Heart left ventricle (tissue), 16 donors: ENCODE results near the gene IGSF9. TPM values are rescaled to one million over a fixed set of nuclear protein-coding genes. Genes with fewer than 3 reads are reported as not detected.

Experiments used
- ATAC-seq, 4 donors: fragments of 200-7000 bp; cut with Tn5 transposase; one replicate each; pipeline ENCODE4 v1.9.1; 2020 to 2022; ENCODE audit warnings: moderate library complexity in 4 of 4, mild to moderate bottlenecking in 3 of 4, moderate number of reproducible peaks in 1 of 4
- DNase-seq, 5 donors: peaks; one replicate each; pipeline ENCODE4 v3.0.0-alpha.2; 2020
- H3K27ac ChIP-seq, 12 donors: fragments of 200-600 bp; sonication (generic) in 4 of 12; one replicate each; pipeline versions ENCODE4 v1.5.0 to v1.8.0; 2016 to 2022; ENCODE audit warnings: mild to moderate bottlenecking in 2 of 12
- H3K27me3 ChIP-seq, 9 donors: fragments of 200-600 bp; sonication (generic) in 2 of 9; one replicate each; pipeline versions ENCODE4 v1.5.1 to v1.8.0; 2016 to 2022; ENCODE audit warnings: mild to moderate bottlenecking in 3 of 9
- H3K36me3 ChIP-seq, 9 donors: fragments of 200-600 bp; sonication (generic) in 2 of 9; one replicate each; pipeline versions ENCODE4 v1.5.0 to v1.8.0; 2018 to 2022; ENCODE audit warnings: mild to moderate bottlenecking in 2 of 9
- H3K4me1 ChIP-seq, 12 donors: fragments of 200-600 bp; sonication (generic) in 4 of 12; one replicate each; pipeline versions ENCODE4 v1.5.0 to v1.8.0; 2016 to 2022; ENCODE audit warnings: mild to moderate bottlenecking in 3 of 12
- H3K4me3 ChIP-seq, 12 donors: fragments of 200-600 bp; sonication (generic) in 4 of 12; one replicate each; pipeline versions ENCODE4 v1.5.0 to v1.8.0; 2017 to 2022; ENCODE audit warnings: mild to moderate bottlenecking in 9 of 12, moderate library complexity in 4 of 12
- H3K9me3 ChIP-seq, 12 donors: fragments of 200-600 bp; sonication (generic) in 4 of 12; one replicate each; pipeline versions ENCODE4 v1.5.0 to v1.8.0; 2016 to 2022; ENCODE audit warnings: mild to moderate bottlenecking in 1 of 12
- POLR2A ChIP-seq, 2 donors: fragments of 450-650 bp; IDR thresholded peaks; one replicate each; pipeline ENCODE4 v1.6.1; 2017; ENCODE audit warnings: antibody characterized with exemption in 2 of 2, mild to moderate bottlenecking in 2 of 2, moderate library complexity in 2 of 2
- WGBS, 4 donors: extraction: QIAGEN DNeasy Blood & Tissue Kit in 2 of 4; methylation state at CpG; one replicate each; pipeline versions ENCODE4 v1.1.5 to v1.1.7; 2013 to 2018; 5-methylcytosine and 5-hydroxymethylcytosine counted together
- intact Hi-C, 10 donors: fragments of 100-400 bp; cut with DNase I; formaldehyde crosslinking; loops; one replicate each; pipeline versions ENCODE4 v1.11.1 to v1.14.2; 2022
- polyA plus RNA-seq, 2 donors: library from polyadenylated mRNA; stranded (reverse); fragments of 200-250 nt; gene quantifications; one replicate each; pipeline ENCODE4 v1.2.3, GENCODE V29; 2013
- total RNA-seq, 9 donors: library from RNA; depleted of rRNA in 2 of 9; stranded (reverse); fragments of >200 nt in 2 of 9; fragmentation: NEBNext Ultra II Directional in 3 of 9; extraction: Animal tissue kit (Norgen Biotek cat#: 25700) in 3 of 9; gene quantifications; one replicate each; pipeline versions ENCODE4 v1.1.0 to v1.2.4, GENCODE V29; 2016 to 2023
- TF ChIP-seq, protein P1 (sequence below), 12 donors: fragments of 200-600 bp; sonication (generic) in 4 of 12; IDR thresholded peaks; one replicate each; pipeline versions ENCODE4 v1.5.0 to v1.8.0; 2018 to 2022; ENCODE audit warnings: antibody characterized with exemption in 12 of 12, mild to moderate bottlenecking in 5 of 12
- donor health status: ischemic (EF 13 %, LVEDD 7.1; RV severe dilation, severe dysfunction).
- donor health status: healthy with polysubstance abuse.
- donor health status: DM: no; HTN: yes; CAD: no.
- donor health status: DM: no; HTN: no; CAD: no.
- donor health status: ischemic (EF 25% LVEDD 6.9; RV normal size, moderate dysfunction).
- donor health status: ischemic (EF 25% LVEDD 5.7; RV mildly dilated, moderate dysfunction).
- donor health status: healthy.
- donor health status: DM: yes; HTN: yes; CAD: no.
- donor health status: ischemic (EF 35%, LVEDD 5.7; RV mildly dilated, moderate dysfunction).
- donor health status: nonischemic (EF 11% LVEDD 7.7; RV severe dilation, severe dysfunction).
- donor health status: DM: yes; HTN: yes; CAD: no.
- donor health status: PGD.
- donor health status: ischemic (EF 29% LVEDD 5.4; RV normal size, mild dysfunction).
- donor health status: nonischemic (EF 23%, LVEDD 6.1; RV moderate dilation, normal function).

The IGSF9 gene
- total and polyA plus RNA-seq, 11 donors, result 0.06 to 4.8 (median 0.12) TPM; not detected in 6

DNA sequence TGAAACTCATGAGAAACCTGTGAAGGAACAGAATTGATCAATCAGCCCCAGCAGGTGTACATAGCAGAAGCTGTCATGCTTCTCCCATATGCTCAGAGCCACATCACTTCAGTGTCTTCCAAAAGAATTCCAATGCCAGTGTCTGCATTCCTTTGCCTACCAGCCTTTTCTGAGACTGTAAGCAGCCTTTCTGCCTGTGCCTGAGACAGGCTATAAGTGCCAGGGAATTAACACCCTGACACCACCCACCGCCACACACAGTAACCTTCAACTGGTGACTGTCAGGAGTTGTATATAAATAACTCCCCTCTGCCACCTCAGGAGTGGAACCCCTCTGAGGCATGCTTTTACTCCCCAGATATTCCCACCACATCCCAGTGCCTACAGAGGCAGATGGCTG is 46.7 kb upstream of the IGSF9 start:
- Histone ChIP-seq H3K27me3 (peaks cover 0 to 5% (median 0%) of the 10 kb centered on the region in 9 donors), H3K4me3 (no peak overlapping the region), H3K4me1 (peaks cover 0 to 14% (median 0%) of the 10 kb centered on the region in 12 donors), H3K36me3 (no peaks in the 10 kb centered on the region), H3K9me3 (no peaks in the 10 kb centered on the region), H3K27ac (no peak overlapping the region)
- intact Hi-C loops, result no loop called here
- 34 to 75% (median 47%) methylated on average over 1 of the region's 1 CpG for WGBS, 4 donors
- no peak for TF ChIP-seq POLR2A (IDR thresholded peaks at IDR 0.05)
- TF ChIP-seq, protein P1, sequence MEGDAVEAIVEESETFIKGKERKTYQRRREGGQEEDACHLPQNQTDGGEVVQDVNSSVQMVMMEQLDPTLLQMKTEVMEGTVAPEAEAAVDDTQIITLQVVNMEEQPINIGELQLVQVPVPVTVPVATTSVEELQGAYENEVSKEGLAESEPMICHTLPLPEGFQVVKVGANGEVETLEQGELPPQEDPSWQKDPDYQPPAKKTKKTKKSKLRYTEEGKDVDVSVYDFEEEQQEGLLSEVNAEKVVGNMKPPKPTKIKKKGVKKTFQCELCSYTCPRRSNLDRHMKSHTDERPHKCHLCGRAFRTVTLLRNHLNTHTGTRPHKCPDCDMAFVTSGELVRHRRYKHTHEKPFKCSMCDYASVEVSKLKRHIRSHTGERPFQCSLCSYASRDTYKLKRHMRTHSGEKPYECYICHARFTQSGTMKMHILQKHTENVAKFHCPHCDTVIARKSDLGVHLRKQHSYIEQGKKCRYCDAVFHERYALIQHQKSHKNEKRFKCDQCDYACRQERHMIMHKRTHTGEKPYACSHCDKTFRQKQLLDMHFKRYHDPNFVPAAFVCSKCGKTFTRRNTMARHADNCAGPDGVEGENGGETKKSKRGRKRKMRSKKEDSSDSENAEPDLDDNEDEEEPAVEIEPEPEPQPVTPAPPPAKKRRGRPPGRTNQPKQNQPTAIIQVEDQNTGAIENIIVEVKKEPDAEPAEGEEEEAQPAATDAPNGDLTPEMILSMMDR (IDR thresholded peaks at IDR 0.05), result no peak
- DNase-seq, result peak in 1 of 5 donors; percentile 13
- peak in 3 of 4 donors; percentile 61 to 77 (median 75) for ATAC-seq

DNA sequence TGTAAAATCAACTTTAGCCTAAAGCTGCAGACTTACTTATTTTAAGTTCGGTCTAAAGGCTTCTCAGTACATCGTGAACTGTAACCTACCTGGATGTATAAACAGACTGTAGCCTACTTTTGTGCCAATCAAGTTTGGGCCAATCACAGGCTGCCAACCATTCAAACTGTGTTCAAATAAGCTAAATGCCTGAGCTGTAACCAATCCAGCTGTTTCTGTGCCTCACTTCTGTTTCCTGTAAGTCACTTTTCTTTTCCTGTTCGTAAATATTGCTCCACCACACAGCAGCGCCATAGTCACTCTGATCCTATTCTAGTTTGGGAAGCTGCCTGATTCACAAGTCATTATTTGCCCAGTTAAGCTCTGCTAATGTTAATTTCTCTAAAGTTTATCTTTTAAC is 46.1 kb upstream of the IGSF9 start:
- Histone ChIP-seq H3K36me3 (no peaks in the 10 kb centered on the region), H3K27me3 (peaks cover 0 to 5% (median 0%) of the 10 kb centered on the region in 9 donors), H3K9me3 (no peaks in the 10 kb centered on the region), H3K4me3 (no peak overlapping the region), H3K4me1 (peaks cover 0 to 13% (median 0%) of the 10 kb centered on the region in 12 donors), H3K27ac (no peak overlapping the region)
- ATAC-seq, result peak in 1 of 4 donors; percentile 12
- no peak for DNase-seq
- intact Hi-C loops, result no loop called here
- TF ChIP-seq, protein P1 (IDR thresholded peaks at IDR 0.05), result no peak
- TF ChIP-seq POLR2A (IDR thresholded peaks at IDR 0.05), result no peak
- WGBS, 4 donors, result 70 to 82% (median 73%) methylated on average over 4 of the region's 4 CpGs

GRCh38 chr1:159990005-159990404 is 44.6 kb upstream of the IGSF9 start:
- intact Hi-C loops, result no loop called here
- ATAC-seq (no peak), DNase-seq (no peak)
- Histone ChIP-seq H3K27ac (no peak overlapping the region), H3K27me3 (peaks cover 0 to 5% (median 0%) of the 10 kb centered on the region in 9 donors), H3K4me1 (peaks cover 0 to 10% (median 0%) of the 10 kb centered on the region in 12 donors), H3K36me3 (no peaks in the 10 kb centered on the region), H3K4me3 (no peak overlapping the region), H3K9me3 (no peaks in the 10 kb centered on the region)
- TF ChIP-seq, protein P1 (IDR thresholded peaks at IDR 0.05), result no peak
- TF ChIP-seq POLR2A (IDR thresholded peaks at IDR 0.05), result no peak
- 85 to 91% (median 87%) methylated on average over 5 of the region's 5 CpGs for WGBS, 4 donors

DNA sequence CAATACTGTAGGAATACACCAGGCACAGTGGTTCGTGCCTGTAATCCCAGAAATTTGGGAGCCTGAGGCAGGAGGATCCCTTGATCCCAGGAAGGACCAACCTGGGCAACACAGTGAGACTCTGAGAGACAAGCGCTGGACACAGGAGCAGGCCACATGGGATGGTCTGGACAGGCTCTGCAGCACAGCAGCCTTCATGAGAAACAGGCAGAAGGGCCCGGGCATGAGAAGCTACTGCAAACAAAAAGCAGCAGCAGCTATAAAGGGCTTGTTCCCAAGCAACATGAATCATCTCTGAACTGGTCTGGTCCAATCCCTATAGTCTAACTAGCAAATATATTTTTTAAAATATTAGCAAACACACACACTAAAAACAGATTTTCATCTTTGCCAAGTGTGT is 44.2 kb upstream of the IGSF9 start:
- peaks cover 0 to 10% (median 0%) of the 10 kb centered on the region in 12 donors for H3K4me1 ChIP-seq
- intact Hi-C loops, result no loop called here
- no peak overlapping the region for H3K4me3 ChIP-seq
- no peak overlapping the region for H3K27ac ChIP-seq
- 67 to 90% (median 86%) methylated on average over 3 of the region's 3 CpGs for WGBS, 4 donors
- ATAC-seq (no peak), DNase-seq (no peak)
- TF ChIP-seq POLR2A (IDR thresholded peaks at IDR 0.05), result no peak
- TF ChIP-seq, protein P1 (IDR thresholded peaks at IDR 0.05), result no peak
- H3K36me3 ChIP-seq, result no peaks in the 10 kb centered on the region
- peaks cover 0 to 5% (median 0%) of the 10 kb centered on the region in 9 donors for H3K27me3 ChIP-seq
- H3K9me3 ChIP-seq, result no peaks in the 10 kb centered on the region
